HG03097 (cell line): ENCODE data around the gene GRM5.
"Not testable (repeated sequence)": the region's sequence is repeated elsewhere in the genome, so short reads cannot be mapped to it uniquely, and the experiment has no call there.

Experiments used
- ATAC-seq: cut with Tn5 transposase; IDR thresholded peaks from one replicate; pipeline ENCODE4 v1.9.1; 2021; ENCODE audit not compliant: unreplicated experiment, low FRiP score

Gene GRM5

GRCh38 chr11:88555018-88555828 lies 510.6 kb downstream of the GRM5 start:
- ATAC-seq, result no peak

GRCh38 chr11:88553204-88553603 lies 512.6 kb downstream of the GRM5 start:
- no peak for ATAC-seq

GRCh38 chr11:88552379-88553062 lies 513.3 kb downstream of the GRM5 start:
- peak; percentile 81 for ATAC-seq

- no peak for ATAC-seq
These were observed 521.0 kb downstream of the GRM5 start for GRCh38 chr11:88544656-88545280.

DNA sequence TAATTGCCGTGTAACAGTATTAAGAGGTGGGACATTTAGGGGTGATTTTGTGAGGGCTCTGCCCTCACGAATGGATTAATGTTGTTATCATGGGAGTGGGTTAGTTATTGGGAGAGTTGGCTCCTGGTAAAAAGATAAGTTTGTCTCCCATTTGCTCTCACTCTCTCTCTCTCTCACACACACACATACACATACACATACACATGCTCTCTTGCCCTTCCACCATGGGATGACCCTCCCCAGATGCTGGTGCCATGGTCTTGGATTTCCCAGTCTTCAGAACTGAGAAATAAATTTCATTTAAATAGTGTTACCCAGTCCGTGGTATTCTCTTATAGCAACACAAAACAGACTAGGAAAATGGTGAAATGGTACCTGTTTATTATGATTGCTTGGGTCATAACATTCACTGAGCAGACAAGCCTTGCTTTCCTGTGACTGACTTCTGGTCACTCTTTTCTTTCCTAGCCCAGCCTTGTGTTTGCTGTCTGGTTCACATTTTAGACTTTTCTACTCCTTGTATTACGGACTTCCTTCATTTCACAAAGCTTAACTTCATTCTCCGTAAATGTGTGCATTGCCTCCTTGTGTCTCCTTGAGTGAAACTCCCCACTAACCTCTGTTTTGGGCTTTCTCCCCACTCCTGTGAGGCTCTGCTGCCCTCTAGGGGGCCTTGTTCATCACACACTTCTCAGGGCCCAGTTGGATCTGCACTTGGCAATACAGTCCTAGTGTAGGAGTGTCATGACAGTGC lies 521.7 kb downstream of the GRM5 start:
- peak; percentile 100 for ATAC-seq

DNA sequence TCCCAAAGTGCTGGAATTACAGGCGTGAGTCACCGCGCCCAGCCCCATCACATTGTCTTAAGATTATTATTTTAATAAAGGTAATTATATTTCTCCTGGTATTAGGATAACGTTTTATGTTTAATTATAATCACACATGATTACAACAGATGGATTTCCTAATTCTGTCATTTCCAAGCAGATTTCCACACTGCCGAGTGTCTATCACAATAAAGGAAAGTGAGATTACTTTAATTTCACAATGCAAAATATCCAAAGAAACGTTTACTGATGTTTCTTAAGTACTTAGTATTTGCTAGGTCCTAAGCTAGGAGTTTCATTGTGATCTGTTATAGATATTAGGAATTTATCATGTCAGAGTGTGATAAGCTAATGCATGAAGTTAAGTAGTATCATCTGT lies 524.8 kb downstream of the GRM5 start:
- no peak for ATAC-seq

- no peak for ATAC-seq
These were observed 527.7 kb downstream of the GRM5 start for GRCh38 chr11:88538098-88538497.

GRCh38 chr11:88537613-88538012 lies 528.2 kb downstream of the GRM5 start:
- ATAC-seq, result no peak

GRCh38 chr11:88536616-88537265 lies 529.0 kb downstream of the GRM5 start:
- ATAC-seq, result no peak

- peak; percentile 90 for ATAC-seq
These were observed 529.8 kb downstream of the GRM5 start for GRCh38 chr11:88535916-88536547.

GRCh38 chr11:88535266-88535665 lies 530.5 kb downstream of the GRM5 start:
- no peak for ATAC-seq

DNA sequence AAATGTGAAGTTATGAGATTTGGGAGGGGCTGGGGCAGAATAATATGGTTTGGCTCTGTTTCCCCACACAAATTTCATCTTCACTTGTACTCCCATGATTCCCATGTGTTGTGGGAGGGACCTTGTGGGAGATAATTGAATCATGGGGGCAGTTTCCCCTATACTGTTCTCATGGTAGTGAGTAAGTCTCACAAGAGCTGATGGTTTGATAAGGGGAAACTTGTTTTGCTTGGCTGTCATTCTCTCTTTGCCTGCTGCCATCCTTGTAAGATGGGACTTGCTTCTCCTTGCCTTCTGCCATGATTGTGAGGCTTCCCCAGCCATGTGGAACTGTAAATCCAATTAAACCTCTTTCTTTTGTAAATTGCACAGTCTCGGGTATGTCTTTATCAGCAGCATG lies 531.1 kb downstream of the GRM5 start:
- not testable (repeated sequence) for ATAC-seq

GRCh38 chr11:88534185-88534584 lies 531.6 kb downstream of the GRM5 start:
- ATAC-seq, result no peak

GRCh38 chr11:88533001-88533400 lies 532.8 kb downstream of the GRM5 start:
- no peak for ATAC-seq

- ATAC-seq, result no peak
These were observed 534.0 kb downstream of the GRM5 start for GRCh38 chr11:88531831-88532230.

- no peak for ATAC-seq
These were observed 536.4 kb downstream of the GRM5 start for GRCh38 chr11:88529426-88529825.

DNA sequence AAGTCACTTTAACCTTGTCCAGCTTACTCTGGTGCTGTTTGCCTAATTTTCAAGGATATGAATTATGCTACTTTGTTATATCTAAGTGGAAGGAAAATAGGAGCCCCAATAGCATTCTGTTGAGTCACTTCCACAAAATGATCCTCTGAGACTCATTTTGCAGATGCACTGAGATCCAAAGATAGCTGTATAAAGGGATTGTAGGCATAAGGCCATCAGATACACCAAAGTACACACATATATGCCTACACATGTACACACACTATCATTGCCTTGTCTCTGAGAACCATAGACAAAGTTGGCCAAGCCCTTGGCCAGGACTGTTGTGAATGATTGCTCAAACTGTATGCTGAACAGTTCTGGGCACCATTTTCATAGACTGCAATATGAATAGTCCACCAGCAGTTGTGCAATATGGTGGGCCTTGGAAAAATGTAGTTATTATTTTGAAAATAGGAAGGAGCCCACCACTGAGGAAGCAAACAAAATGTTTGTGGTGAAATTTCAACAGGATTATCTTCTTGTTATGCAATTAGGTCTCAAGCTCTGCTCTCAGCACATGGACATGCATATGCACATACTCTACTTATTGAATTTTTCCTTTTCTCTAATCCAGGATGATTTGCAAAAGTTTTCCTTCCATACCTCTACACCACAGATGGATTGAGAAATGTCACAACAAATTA lies 542.3 kb downstream of the GRM5 start:
- no peak for ATAC-seq

DNA sequence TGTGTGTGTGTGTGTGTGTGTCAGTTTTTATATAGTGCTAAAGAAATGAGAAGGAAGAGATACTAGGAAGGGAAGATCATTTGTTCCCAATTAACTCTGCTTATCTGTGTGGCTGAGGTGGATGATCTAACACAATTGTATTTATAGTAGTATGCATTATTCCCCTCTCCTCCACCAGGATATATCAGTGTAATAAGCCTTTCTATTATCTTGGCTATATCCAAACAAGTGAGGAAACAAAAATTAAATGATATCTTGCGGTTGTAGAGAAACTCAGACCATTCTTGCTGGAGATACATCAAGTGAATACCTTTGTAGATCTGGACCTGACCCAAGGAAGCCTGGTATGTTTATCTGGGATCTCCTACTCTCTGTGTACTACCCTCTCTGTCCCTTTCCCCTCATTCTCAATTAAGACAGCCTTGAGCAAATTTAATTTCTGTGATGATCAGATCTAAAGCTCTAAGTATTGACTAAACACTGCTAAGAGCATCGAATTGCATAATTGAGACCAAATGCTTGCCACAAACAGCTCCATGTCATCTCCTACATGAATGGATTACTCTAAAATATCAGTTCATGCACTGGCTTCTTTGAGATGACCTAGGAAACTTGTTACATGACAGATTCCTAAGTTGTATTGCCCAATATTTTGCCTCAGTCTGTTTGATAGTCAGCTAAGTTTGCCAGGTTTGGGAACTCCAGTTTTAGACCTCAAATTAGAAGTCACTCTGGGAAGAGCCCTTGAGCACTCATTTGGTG lies 543.0 kb downstream of the GRM5 start:
- no peak for ATAC-seq

GRCh38 chr11:88521799-88522201 lies 544.0 kb downstream of the GRM5 start:
- no peak for ATAC-seq
